PC-3 (cell line): ENCODE results near the gene PCGF5.

ENCODE experiments used
- CTCF ChIP-seq: fragments of 300-600 bp; sonication (generic); conservative IDR thresholded peaks from 2 replicates; pipeline ENCODE4 v1.5.1; 2017; ENCODE audit warnings: antibody characterized with exemption, low read depth, mild to moderate bottlenecking, low read length
- EZH2phosphoT487 ChIP-seq: fragments of 300-600 bp; sonication (generic); IDR thresholded peaks from 2 replicates; pipeline ENCODE4 v1.6.1; 2018; ENCODE audit warnings: mild to moderate bottlenecking, antibody characterized with exemption, low read length, borderline replicate concordance

GRCh38 chr10:91229683-91230082 is 9.2 kb downstream of the PCGF5 start:
- no peak for TF ChIP-seq CTCF
- TF ChIP-seq EZH2phosphoT487, result no peak
